MCF 10A (cell line): Measurements from ENCODE around the gene SYNE1. TPM values are rescaled to one million over a fixed set of nuclear protein-coding genes. Genes with fewer than 3 reads are reported as not detected.

Experiments used
- BruUV-seq: library from RNA; stranded (reverse); fragments of 400-500 nt; replicated peaks from 2 replicates; lab custom pipeline; 2021; lab: Mats Ljungman, UMichigan
- CTCF ChIA-PET: fragments of 300-600 bp; sonication (Branson Sonifier 250); formaldehyde crosslinking; extraction: SDS; loops from one replicate; lab custom pipeline; 2021; ENCODE audit warnings: antibody characterized with exemption, inconsistent platforms; lab: Yijun Ruan, JAX
- POLR2A ChIA-PET: fragments of 300-600, 350-650 bp; sonication (Branson Sonifier 250); formaldehyde crosslinking; extraction: SDS; loops from one replicate; lab custom pipeline; 2020; ENCODE audit warnings: antibody characterized with exemption, inconsistent platforms; lab: Yijun Ruan, JAX
- DNase-seq: peaks from one replicate; pipeline ENCODE4 v3.0.0-alpha.2; 2018; ENCODE audit not compliant: unreplicated experiment
- H3K27ac Mint-ChIP-seq: one replicate; pipeline ENCODE4 v1.8.0; 2022; ENCODE audit warnings: mild to moderate bottlenecking, low read depth, mixed read lengths; ENCODE audit not compliant: unreplicated experiment
- H3K27me3 Mint-ChIP-seq: one replicate; pipeline ENCODE4 v1.8.0; 2022; ENCODE audit warnings: mixed read lengths; ENCODE audit not compliant: insufficient read depth, unreplicated experiment
- H3K36me3 Mint-ChIP-seq: one replicate; pipeline ENCODE4 v1.8.0; 2022; ENCODE audit warnings: mild to moderate bottlenecking, moderate library complexity, mixed read lengths; ENCODE audit not compliant: insufficient read depth, unreplicated experiment
- H3K4me1 Mint-ChIP-seq: one replicate; pipeline ENCODE4 v1.8.0; 2022; ENCODE audit warnings: mixed read lengths; ENCODE audit not compliant: insufficient read depth, unreplicated experiment
- H3K4me3 Mint-ChIP-seq: one replicate; pipeline ENCODE4 v1.8.0; 2022; ENCODE audit warnings: mild to moderate bottlenecking, moderate library complexity, mixed read lengths; ENCODE audit not compliant: unreplicated experiment
- H3K9me3 Mint-ChIP-seq: one replicate; pipeline ENCODE4 v1.8.0; 2022; ENCODE audit warnings: mixed read lengths; ENCODE audit not compliant: unreplicated experiment
- intact Hi-C: fragments of 100-400 bp; cut with micrococcal nuclease; formaldehyde crosslinking; loops from 2 replicates; pipeline ENCODE4 v1.14.1; 2022
- total RNA-seq: library from RNA; stranded (reverse); gene quantifications from 2 replicates; pipeline ENCODE4 v1.2.3, GENCODE V29; 2022
- TF ChIP-seq, protein P1 (sequence below): fragments of 200-600 bp; IDR thresholded peaks from one replicate; pipeline ENCODE4 v1.8.0; 2022; ENCODE audit warnings: antibody characterized with exemption, mild to moderate bottlenecking; ENCODE audit not compliant: unreplicated experiment

Gene SYNE1
- total RNA-seq, 1 experiment from 2014 or later, result 25.4 TPM

DNA sequence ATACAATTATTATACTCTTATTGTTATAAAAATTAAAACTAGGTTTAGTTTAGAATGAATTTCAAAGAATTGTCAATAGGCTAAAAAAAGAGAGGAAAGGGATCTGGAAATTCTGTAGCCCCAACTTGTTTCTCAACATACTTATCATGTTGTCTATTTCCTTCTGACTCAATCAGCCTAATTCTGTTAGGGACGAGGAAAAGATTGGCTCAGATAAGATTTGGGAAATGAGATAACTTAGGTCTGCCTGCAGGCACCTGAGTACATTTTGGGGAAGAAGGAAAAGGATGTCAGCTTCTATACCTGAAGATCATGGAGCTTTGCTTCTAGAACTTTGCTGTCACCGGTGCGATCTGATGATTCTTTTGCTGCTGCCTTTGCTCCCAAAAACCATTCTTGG lies 238.8 kb downstream of the SYNE1 start:
- no TSS peak for BruUV-seq
- TF ChIP-seq, protein P1, sequence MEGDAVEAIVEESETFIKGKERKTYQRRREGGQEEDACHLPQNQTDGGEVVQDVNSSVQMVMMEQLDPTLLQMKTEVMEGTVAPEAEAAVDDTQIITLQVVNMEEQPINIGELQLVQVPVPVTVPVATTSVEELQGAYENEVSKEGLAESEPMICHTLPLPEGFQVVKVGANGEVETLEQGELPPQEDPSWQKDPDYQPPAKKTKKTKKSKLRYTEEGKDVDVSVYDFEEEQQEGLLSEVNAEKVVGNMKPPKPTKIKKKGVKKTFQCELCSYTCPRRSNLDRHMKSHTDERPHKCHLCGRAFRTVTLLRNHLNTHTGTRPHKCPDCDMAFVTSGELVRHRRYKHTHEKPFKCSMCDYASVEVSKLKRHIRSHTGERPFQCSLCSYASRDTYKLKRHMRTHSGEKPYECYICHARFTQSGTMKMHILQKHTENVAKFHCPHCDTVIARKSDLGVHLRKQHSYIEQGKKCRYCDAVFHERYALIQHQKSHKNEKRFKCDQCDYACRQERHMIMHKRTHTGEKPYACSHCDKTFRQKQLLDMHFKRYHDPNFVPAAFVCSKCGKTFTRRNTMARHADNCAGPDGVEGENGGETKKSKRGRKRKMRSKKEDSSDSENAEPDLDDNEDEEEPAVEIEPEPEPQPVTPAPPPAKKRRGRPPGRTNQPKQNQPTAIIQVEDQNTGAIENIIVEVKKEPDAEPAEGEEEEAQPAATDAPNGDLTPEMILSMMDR, result no peak
- H3K27ac Mint-ChIP-seq, result no peak overlapping the region
- ChIA-PET POLR2A (interaction anchor here (1.5 to 1.7 kb wide), 2 partner anchors 10 to 37 kb away, joined by 3 to 4 read pairs; no protein-coding TSS in a partner anchor), CTCF (no interaction called here)
- H3K36me3 Mint-ChIP-seq, result no peaks in the 10 kb centered on the region
- DNase-seq, result no peak
- intact Hi-C loops, result no loop called here
- H3K4me1 Mint-ChIP-seq, result peaks cover 21% of the 10 kb centered on the region
- H3K9me3 Mint-ChIP-seq, result no peaks in the 10 kb centered on the region
- no peak overlapping the region for H3K4me3 Mint-ChIP-seq
- H3K27me3 Mint-ChIP-seq, result no peaks in the 10 kb centered on the region

DNA sequence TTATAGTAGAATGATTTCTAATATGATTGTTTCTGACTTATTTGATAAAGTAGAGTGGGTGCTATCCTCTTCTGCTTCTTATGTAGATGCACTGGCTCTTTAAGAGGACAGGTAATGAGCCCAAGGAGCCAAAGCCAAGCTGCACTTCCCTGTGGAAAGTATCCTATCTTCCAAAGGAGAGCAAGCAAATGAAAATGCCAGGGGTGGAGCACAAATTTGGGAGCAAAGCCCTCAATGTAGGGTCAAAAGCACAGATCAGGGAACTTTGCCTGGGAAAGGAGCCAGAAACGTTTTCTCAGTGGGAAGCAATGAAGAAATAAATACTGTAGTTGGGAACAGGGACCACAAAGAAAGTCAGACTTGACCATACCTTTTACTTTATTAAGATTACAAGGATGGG lies 242.9 kb downstream of the SYNE1 start:
- Mint-ChIP-seq H3K4me3 (no peak overlapping the region), H3K4me1 (no peaks in the 10 kb centered on the region), H3K27me3 (no peaks in the 10 kb centered on the region), H3K36me3 (no peaks in the 10 kb centered on the region), H3K27ac (no peak overlapping the region), H3K9me3 (no peaks in the 10 kb centered on the region)
- ChIA-PET POLR2A (no interaction called here), CTCF (no interaction called here)
- no peak for DNase-seq
- BruUV-seq, result no TSS peak
- TF ChIP-seq, protein P1, result no peak
- intact Hi-C loops, result no loop called here

DNA sequence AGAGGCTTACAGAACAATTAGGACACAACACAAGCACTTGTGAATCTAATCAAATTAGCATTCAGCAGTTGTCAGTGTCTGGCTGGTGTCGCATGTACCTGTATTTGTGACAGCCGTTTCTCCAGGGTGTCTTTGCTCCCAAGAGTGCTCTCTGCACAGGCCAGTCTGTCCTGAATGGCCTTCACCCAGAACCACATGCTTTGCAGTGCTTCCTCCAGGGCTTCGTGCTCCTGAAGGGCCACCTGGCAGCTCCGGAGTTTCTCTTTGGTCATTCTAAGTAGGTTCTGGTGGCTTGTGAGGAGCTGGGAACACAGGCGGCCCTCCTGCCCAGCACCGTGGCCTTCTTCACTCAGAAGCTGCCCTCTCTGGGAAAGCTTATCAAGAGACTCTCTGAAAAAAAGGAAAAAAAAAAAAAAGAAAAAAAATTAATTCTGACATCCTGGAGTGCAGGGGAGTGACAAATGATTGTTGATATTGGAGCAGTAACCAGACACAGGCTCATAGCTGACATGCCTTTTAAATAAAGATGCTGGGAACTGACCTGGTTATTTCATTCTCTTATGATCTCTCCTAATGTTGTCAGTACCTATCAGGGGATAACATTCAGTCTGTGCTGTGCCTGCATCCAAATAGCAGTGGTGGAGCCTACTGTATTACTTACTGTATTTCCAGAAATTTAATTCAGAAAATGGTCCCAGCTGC lies 245.8 kb downstream of the SYNE1 start:
- BruUV-seq, result no TSS peak
- ChIA-PET CTCF (interaction anchor here (0.6 kb wide), 2 partner anchors 69 to 89 kb away, joined by 3 to 5 read pairs; no protein-coding TSS in a partner anchor), POLR2A (interaction anchor here (1.8 kb wide), 1 partner anchor 11 kb away, joined by 4 read pairs; no protein-coding TSS in a partner anchor)
- Mint-ChIP-seq H3K4me3 (no peak overlapping the region), H3K36me3 (no peaks in the 10 kb centered on the region), H3K4me1 (peaks cover 9% of the 10 kb centered on the region), H3K27me3 (no peaks in the 10 kb centered on the region), H3K27ac (no peak overlapping the region), H3K9me3 (no peaks in the 10 kb centered on the region)
- DNase-seq, result no peak
- TF ChIP-seq, protein P1, result no peak
- intact Hi-C loops, result no loop called here

DNA sequence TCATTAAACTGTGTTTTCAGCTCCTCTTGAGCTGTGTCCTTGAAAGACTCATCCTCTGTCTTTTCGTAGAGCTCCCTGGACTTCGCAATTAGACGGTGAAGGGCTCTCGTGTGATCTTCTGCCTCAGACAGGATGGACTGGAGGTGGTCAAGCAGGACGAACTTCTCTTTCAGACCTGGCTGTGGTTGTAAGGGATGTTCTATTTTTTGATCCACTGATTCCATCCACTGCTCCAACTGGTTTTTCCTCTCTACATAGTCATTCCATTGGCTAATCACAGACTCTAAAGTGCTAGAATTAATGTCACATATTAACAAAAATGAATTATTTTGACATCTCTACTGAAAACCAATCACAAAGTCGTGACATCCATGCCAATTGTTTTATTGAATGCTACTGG lies 250.1 kb downstream of the SYNE1 start:
- TF ChIP-seq, protein P1, result no peak
- Mint-ChIP-seq H3K27me3 (no peaks in the 10 kb centered on the region), H3K4me3 (no peak overlapping the region), H3K27ac (no peak overlapping the region), H3K9me3 (no peaks in the 10 kb centered on the region), H3K36me3 (no peaks in the 10 kb centered on the region), H3K4me1 (peaks cover 9% of the 10 kb centered on the region)
- intact Hi-C loops, result no loop called here
- DNase-seq, result no peak
- POLR2A ChIA-PET, result no interaction called here
- no TSS peak for BruUV-seq
- CTCF ChIA-PET, result no interaction called here
